ENCODE results near the gene DHX32. TPM values are rescaled to one million over a fixed set of nuclear protein-coding genes. Genes with fewer than 3 reads are reported as not detected.
"Not testable (repeated sequence)": the region's sequence is repeated elsewhere in the genome, so short reads cannot be mapped to it uniquely, and the experiment has no call there.

The DHX32 gene
- total RNA-seq, 1 experiment from 2014 or later: 12.0 TPM

GRCh38 chr10:125911145-125911544, 30.1 kb upstream of the DHX32 start:
- Histone ChIP-seq H3K4me2 (ENCODE audit: insufficient read depth, insufficient read length, low read length) (no peak overlapping the region), H2BK12ac (ENCODE audit: insufficient read length, low read depth, low read length) (no peak overlapping the region), H3K14ac (ENCODE audit: insufficient read depth, low read length) (no peak overlapping the region), H2BK5ac (ENCODE audit: insufficient read length, low read length) (no peak overlapping the region), H4K8ac (replicated peaks; ENCODE audit: insufficient read length, low read depth, low read length) (no peak overlapping the region), H3K79me2 (ENCODE audit: insufficient read depth, low read length) (no peaks in the 10 kb centered on the region), H3K79me1 (ENCODE audit: insufficient read depth, low read depth, low read length, poor library complexity, severe bottlenecking) (no peaks in the 10 kb centered on the region), H3K23me2 (ENCODE audit: insufficient read length, low read depth, low read length, poor library complexity, severe bottlenecking) (no peaks in the 10 kb centered on the region), H2AFZ (ENCODE audit: low read length) (no peak overlapping the region), H3K27me3 (ENCODE audit: insufficient read depth, low read length) (no peaks in the 10 kb centered on the region), H4K5ac (ENCODE audit: insufficient read length, low read depth, low read length) (no peak overlapping the region), H3K56ac (ENCODE audit: insufficient read length, low read depth, low read length) (no peak overlapping the region), H4K91ac (ENCODE audit: insufficient read length, low read depth, low read length) (no peak overlapping the region), H3K18ac (ENCODE audit: insufficient read length, low read depth, low read length) (no peak overlapping the region), H2BK15ac (ENCODE audit: low read depth, low read length) (no peak overlapping the region), H3K9me3 (ENCODE audit: control insufficient read depth, low read depth, low read length) (peaks cover 11% of the 10 kb centered on the region), H4K20me1 (ENCODE audit: control insufficient read depth, insufficient read depth, insufficient read length) (no peaks in the 10 kb centered on the region), H2BK20ac (ENCODE audit: low read depth, low read length, poor library complexity, severe bottlenecking) (no peak overlapping the region), H3K27ac (ENCODE audit: insufficient read length, low read depth, low read length) (no peak overlapping the region), H3T11ph (ENCODE audit: low read length) (no peak overlapping the region), H2BK120ac (ENCODE audit: low read depth, low read length, poor library complexity, severe bottlenecking) (no peak overlapping the region), H3K23ac (ENCODE audit: insufficient read length, low read depth, low read length) (no peak overlapping the region), H3K4me1 (ENCODE audit: insufficient read depth, low read length) (no peaks in the 10 kb centered on the region), H3K9ac (ENCODE audit: extremely low read depth, insufficient read length, low read length) (no peak overlapping the region), H2AK5ac (ENCODE audit: insufficient read length, low read length) (no peak overlapping the region), H3K4ac (ENCODE audit: low read depth, low read length) (no peak overlapping the region)
- Mint-ChIP-seq H3K9me3 (peaks cover 13 to 15% of the 10 kb centered on the region in 2 experiments), H3K36me3 (ENCODE audit: insufficient read depth in 1 of 3, low read depth in 3 of 3) (peaks cover 0 to 14% (median 10%) of the 10 kb centered on the region in 3 experiments; a peak in 5 of 7 replicates), H3K27me3 (ENCODE audit: low read depth) (no peaks in the 10 kb centered on the region; the same call in 1 of the 2 replicates), H3K27ac (no peak overlapping the region), H3K4me3 (no peak overlapping the region), H3K4me1 (peaks cover 6% of the 10 kb centered on the region in 2 experiments)
- DNase-seq: no peak
- no peak for TF ChIP-seq CTCF (conservative IDR thresholded peaks at IDR 0.05)
- no CpG with 5 or more reads among the region's 10 CpGs for WGBS (ENCODE audit: extremely low coverage, insufficient read length, low lambda C conversion rate)

DNA sequence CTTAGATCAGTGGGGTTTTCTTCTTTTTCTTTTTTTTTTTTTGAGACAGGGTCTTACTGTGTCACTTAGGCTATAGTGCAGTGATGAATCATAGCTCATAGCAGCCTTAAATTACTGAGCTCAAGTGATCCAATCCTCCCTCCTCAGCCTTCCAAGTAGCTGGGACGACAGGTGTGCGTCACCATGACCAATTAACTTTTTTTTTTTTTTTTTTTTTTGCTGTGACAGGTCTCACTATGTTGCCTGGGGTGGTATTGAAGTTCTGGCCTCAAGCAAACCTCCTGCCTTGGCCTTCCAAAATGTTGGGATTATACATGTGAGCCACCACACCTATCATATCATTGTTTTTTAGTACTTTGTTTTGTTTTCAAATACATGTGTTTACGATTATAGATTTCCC, 28.4 kb upstream of the DHX32 start:
- not testable (repeated sequence) for H3K4me1 ChIP-seq (ENCODE audit: insufficient read depth, low read length); H3K79me2 ChIP-seq (ENCODE audit: insufficient read depth, low read length); H3K4me3 Mint-ChIP-seq; H3K27me3 Mint-ChIP-seq (ENCODE audit: low read depth); H2BK12ac ChIP-seq (ENCODE audit: insufficient read length, low read depth, low read length); H2BK15ac ChIP-seq (ENCODE audit: low read depth, low read length); H3K4me1 Mint-ChIP-seq; H4K91ac ChIP-seq (ENCODE audit: insufficient read length, low read depth, low read length); H2AFZ ChIP-seq (ENCODE audit: low read length); H3K23me2 ChIP-seq (ENCODE audit: insufficient read length, low read depth, low read length, poor library complexity, severe bottlenecking); H3K79me1 ChIP-seq (ENCODE audit: insufficient read depth, low read depth, low read length, poor library complexity, severe bottlenecking); H4K8ac ChIP-seq (replicated peaks; ENCODE audit: insufficient read length, low read depth, low read length); H3T11ph ChIP-seq (ENCODE audit: low read length); DNase-seq; H3K23ac ChIP-seq (ENCODE audit: insufficient read length, low read depth, low read length); H3K4ac ChIP-seq (ENCODE audit: low read depth, low read length); H3K27ac ChIP-seq (ENCODE audit: insufficient read length, low read depth, low read length); H4K5ac ChIP-seq (ENCODE audit: insufficient read length, low read depth, low read length); H3K9ac ChIP-seq (ENCODE audit: extremely low read depth, insufficient read length, low read length); H3K18ac ChIP-seq (ENCODE audit: insufficient read length, low read depth, low read length); H3K56ac ChIP-seq (ENCODE audit: insufficient read length, low read depth, low read length); H2AK5ac ChIP-seq (ENCODE audit: insufficient read length, low read length); H2BK5ac ChIP-seq (ENCODE audit: insufficient read length, low read length); H2BK120ac ChIP-seq (ENCODE audit: low read depth, low read length, poor library complexity, severe bottlenecking); H3K27ac Mint-ChIP-seq; H2BK20ac ChIP-seq (ENCODE audit: low read depth, low read length, poor library complexity, severe bottlenecking); H3K4me2 ChIP-seq (ENCODE audit: insufficient read depth, insufficient read length, low read length); H3K27me3 ChIP-seq (ENCODE audit: insufficient read depth, low read length); H4K20me1 ChIP-seq (ENCODE audit: control insufficient read depth, insufficient read depth, insufficient read length); H3K14ac ChIP-seq (ENCODE audit: insufficient read depth, low read length)
- peaks cover 11% of the 10 kb centered on the region for H3K9me3 ChIP-seq (ENCODE audit: control insufficient read depth, low read depth, low read length)
- Mint-ChIP-seq H3K36me3 (ENCODE audit: insufficient read depth in 1 of 3, low read depth in 3 of 3) (peaks cover 2 to 22% (median 14%) of the 10 kb centered on the region in 3 experiments), H3K9me3 (peaks cover 20 to 23% of the 10 kb centered on the region in 2 experiments)
- no CpG with 5 or more reads among the region's 3 CpGs for WGBS (ENCODE audit: extremely low coverage, insufficient read length, low lambda C conversion rate)
